HepG2 (cell line): Measurements from ENCODE around the gene KBTBD13. TPM values are rescaled to one million over a fixed set of nuclear protein-coding genes. Genes with fewer than 3 reads are reported as not detected.

Experiments used
- ATF7-NPFF ChIP-seq: sonication (generic); formaldehyde crosslinking; IDR thresholded peaks from 2 replicates; pipeline ENCODE4 v1.8.1; 2023; ENCODE audit warnings: mild to moderate bottlenecking, low read depth, missing genetic modification reagents, moderate library complexity
- CBX5 ChIP-seq: sonication (generic); formaldehyde crosslinking; IDR thresholded peaks from 2 replicates; pipeline ENCODE4 v1.4.0; 2020; ENCODE audit warnings: missing genetic modification reagents, borderline replicate concordance
- FOXA1 ChIP-seq, 2 experiments: fragments of 450-650 bp in 1 of 2; sonication (generic) in 1 of 2; formaldehyde crosslinking in 1 of 2; IDR thresholded peaks; 2 replicates each; pipeline versions ENCODE4 v1.4.0 to v1.6.1; 2016 to 2020; ENCODE audit warnings: missing genetic modification reagents in 1 of 2
- NBN ChIP-seq: fragments of 450-650 bp; conservative IDR thresholded peaks from 2 replicates; pipeline ENCODE4 v1.6.1; 2017
- RXRB ChIP-seq: IDR thresholded peaks from 2 replicates; pipeline ENCODE4 v1.6.1; 2016; ENCODE audit warnings: borderline replicate concordance, missing genetic modification reagents, missing compliant biosample characterization
- SPEN ChIP-seq: sonication (generic); formaldehyde crosslinking; IDR thresholded peaks from 2 replicates; pipeline ENCODE4 v1.5.1; 2020; ENCODE audit warnings: low read depth, mild to moderate bottlenecking, missing genetic modification reagents
- TAF15 ChIP-seq: fragments of 200-400 bp; formaldehyde crosslinking; IDR thresholded peaks from one replicate; pipeline ENCODE4 v1.6.1; 2018; ENCODE audit warnings: mild to moderate bottlenecking, low read depth, low read length; ENCODE audit not compliant: poor library complexity, severe bottlenecking
- ZBTB38 ChIP-seq: sonication (generic); formaldehyde crosslinking; IDR thresholded peaks from 2 replicates; pipeline ENCODE4 v1.5.1; 2020; ENCODE audit warnings: mild to moderate bottlenecking, missing genetic modification reagents
- ZNF251 ChIP-seq: sonication (generic); formaldehyde crosslinking; IDR thresholded peaks from 2 replicates; pipeline ENCODE4 v1.9.0; 2021; ENCODE audit warnings: mild to moderate bottlenecking, missing genetic modification reagents
- ZNF674 ChIP-seq: sonication (generic); formaldehyde crosslinking; IDR thresholded peaks from 2 replicates; pipeline ENCODE4 v1.5.0; 2020; ENCODE audit warnings: low read depth, mild to moderate bottlenecking, missing genetic modification reagents
- ZNF879 ChIP-seq: sonication (generic); formaldehyde crosslinking; IDR thresholded peaks from 2 replicates; pipeline ENCODE4 v1.8.1; 2023; ENCODE audit warnings: missing genetic modification reagents
- polyA plus RNA-seq, 8 experiments: library from polyadenylated mRNA; depleted of rRNA in 3 of 8; stranded (reverse) in 7 of 8; unstranded in 1 of 8; fragments of >200 nt; fragmentation: Illumina TruSeq in 4 of 8; extraction: Trizol in 4 of 8; gene quantifications; 2 replicates each; pipeline versions ENCODE4 v1.2.1 to v1.2.3, GENCODE V29; 2011 to 2016; ENCODE audit warnings: low read depth in 4 of 8, missing spikeins in 1 of 8, mixed read lengths in 1 of 8; ENCODE audit not compliant: insufficient read depth in 1 of 8
- total RNA-seq, 5 experiments: library from RNA; depleted of rRNA; stranded (reverse); fragments of >200 nt; fragmentation: Illumina TruSeq; extraction: Trizol; gene quantifications; 2 replicates each; pipeline ENCODE4 v1.2.3, GENCODE V29; 2016; ENCODE audit warnings: low read depth in 1 of 5
- TF ChIP-seq, protein P1 (sequence below): IDR thresholded peaks from 2 replicates; pipeline ENCODE4 v1.6.1; 2016; ENCODE audit warnings: mild to moderate bottlenecking
- TF ChIP-seq, protein P2 (sequence below): IDR thresholded peaks from 2 replicates; pipeline ENCODE4 v1.6.1; 2016; ENCODE audit warnings: low read depth, borderline replicate concordance
- TF ChIP-seq, protein P3 (sequence below): sonication (generic); formaldehyde crosslinking; IDR thresholded peaks from 2 replicates; pipeline ENCODE4 v1.5.1; 2020; ENCODE audit warnings: mild to moderate bottlenecking, missing genetic modification reagents, moderate library complexity
- TF ChIP-seq, protein P4 (sequence below): sonication (generic); formaldehyde crosslinking; IDR thresholded peaks from 2 replicates; pipeline ENCODE4 v1.5.0; 2020; ENCODE audit warnings: missing genetic modification reagents
- TF ChIP-seq, protein P5 (sequence below): sonication (generic); IDR thresholded peaks from 2 replicates; pipeline ENCODE4 v1.6.1; 2016; ENCODE audit warnings: low read depth, borderline replicate concordance
- TF ChIP-seq, protein P6 (sequence below): IDR thresholded peaks from 2 replicates; pipeline ENCODE4 v1.6.1; 2016

Gene KBTBD13
- total and polyA plus RNA-seq, 2 of the 13 experiments (the other 11 are each of a cell fraction or from before 2014, with no cell fraction given): not detected

DNA sequence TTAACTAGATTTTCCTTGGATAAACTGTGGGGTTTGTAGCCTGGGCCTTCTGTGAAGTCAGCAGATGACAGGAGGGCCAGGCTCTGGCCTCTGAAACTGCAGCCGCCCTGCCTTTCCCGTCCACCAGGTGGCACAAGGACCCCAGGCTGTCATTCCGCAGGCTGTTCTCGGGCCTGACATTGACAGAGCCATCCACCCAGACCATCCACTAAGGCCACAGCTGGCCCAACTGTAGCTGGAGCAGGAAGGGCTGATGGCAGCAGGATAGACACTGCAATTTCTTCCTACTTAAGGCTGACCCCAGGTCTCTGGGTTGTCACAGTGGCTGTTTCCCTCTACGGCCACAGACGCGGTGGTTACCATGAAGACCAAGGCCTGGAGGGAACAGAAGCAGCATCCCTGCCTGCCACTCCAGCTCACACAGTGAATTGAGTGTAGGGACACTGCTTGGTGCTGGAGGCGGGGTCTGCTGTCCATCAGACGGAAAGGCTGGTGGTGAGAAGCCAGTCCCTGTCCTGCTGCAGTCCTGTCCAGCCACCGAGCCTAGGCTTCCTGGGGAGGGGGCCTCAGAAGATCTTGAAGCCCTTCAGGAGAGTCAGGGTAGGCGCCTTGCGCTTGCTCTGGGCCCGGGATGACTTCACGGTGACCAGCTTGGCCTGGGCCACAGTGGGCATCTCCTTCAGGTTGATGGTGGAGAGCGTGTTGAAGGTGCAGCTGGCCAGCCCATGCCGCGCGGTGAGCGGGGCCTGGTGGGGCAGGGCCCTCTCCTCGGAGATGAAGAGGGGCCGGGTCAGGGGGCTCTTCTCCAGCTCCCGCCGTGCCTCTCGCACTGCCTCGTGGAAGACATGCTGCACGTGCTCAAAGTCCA lies 22.0 kb upstream of the KBTBD13 start (continued):
- TF ChIP-seq, protein P1, sequence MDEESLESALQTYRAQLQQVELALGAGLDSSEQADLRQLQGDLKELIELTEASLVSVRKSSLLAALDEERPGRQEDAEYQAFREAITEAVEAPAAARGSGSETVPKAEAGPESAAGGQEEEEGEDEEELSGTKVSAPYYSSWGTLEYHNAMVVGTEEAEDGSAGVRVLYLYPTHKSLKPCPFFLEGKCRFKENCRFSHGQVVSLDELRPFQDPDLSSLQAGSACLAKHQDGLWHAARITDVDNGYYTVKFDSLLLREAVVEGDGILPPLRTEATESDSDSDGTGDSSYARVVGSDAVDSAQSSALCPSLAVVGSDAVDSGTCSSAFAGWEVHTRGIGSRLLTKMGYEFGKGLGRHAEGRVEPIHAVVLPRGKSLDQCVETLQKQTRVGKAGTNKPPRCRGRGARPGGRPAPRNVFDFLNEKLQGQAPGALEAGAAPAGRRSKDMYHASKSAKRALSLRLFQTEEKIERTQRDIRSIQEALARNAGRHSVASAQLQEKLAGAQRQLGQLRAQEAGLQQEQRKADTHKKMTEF (CRISPR knock-in tag): peak; percentile 48; the same call in 1 of the 2 replicates
- TF ChIP-seq ZNF251 (CRISPR knock-in tag): no peak
- no peak for TF ChIP-seq ZNF674
- peak; percentile 49; the same call in 1 of the 2 replicates for TF ChIP-seq RXRB (CRISPR knock-in tag)
- TF ChIP-seq, protein P2, sequence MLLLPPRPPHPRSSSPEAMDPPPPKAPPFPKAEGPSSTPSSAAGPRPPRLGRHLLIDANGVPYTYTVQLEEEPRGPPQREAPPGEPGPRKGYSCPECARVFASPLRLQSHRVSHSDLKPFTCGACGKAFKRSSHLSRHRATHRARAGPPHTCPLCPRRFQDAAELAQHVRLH (CRISPR knock-in tag): 0 out of 2 replicates have a peak, but pooled peaks have one; percentile 59
- TF ChIP-seq, protein P3, sequence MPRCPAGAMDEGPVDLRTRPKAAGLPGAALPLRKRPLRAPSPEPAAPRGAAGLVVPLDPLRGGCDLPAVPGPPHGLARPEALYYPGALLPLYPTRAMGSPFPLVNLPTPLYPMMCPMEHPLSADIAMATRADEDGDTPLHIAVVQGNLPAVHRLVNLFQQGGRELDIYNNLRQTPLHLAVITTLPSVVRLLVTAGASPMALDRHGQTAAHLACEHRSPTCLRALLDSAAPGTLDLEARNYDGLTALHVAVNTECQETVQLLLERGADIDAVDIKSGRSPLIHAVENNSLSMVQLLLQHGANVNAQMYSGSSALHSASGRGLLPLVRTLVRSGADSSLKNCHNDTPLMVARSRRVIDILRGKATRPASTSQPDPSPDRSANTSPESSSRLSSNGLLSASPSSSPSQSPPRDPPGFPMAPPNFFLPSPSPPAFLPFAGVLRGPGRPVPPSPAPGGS (CRISPR knock-in tag): 0 out of 2 replicates have a peak, but pooled peaks have one; percentile 43
- TF ChIP-seq FOXA1 (IDR thresholded peaks at IDR 0.05): no peak
- peak; percentile 42; the same call in 1 of the 2 replicates for TF ChIP-seq FOXA1 (CRISPR knock-in tag; IDR thresholded peaks at IDR 0.05)
- no peak for TF ChIP-seq ZNF879 (CRISPR knock-in tag)
- TF ChIP-seq, protein P4, sequence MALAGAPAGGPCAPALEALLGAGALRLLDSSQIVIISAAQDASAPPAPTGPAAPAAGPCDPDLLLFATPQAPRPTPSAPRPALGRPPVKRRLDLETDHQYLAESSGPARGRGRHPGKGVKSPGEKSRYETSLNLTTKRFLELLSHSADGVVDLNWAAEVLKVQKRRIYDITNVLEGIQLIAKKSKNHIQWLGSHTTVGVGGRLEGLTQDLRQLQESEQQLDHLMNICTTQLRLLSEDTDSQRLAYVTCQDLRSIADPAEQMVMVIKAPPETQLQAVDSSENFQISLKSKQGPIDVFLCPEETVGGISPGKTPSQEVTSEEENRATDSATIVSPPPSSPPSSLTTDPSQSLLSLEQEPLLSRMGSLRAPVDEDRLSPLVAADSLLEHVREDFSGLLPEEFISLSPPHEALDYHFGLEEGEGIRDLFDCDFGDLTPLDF (CRISPR knock-in tag): no peak
- 0 out of 2 replicates have a peak, but pooled peaks have one; percentile 21 for TF ChIP-seq ZBTB38 (CRISPR knock-in tag)
- TF ChIP-seq CBX5 (CRISPR knock-in tag): 0 out of 2 replicates have a peak, but pooled peaks have one; percentile 33
- TF ChIP-seq ATF7-NPFF (CRISPR knock-in tag): 0 out of 2 replicates have a peak, but pooled peaks have one; percentile 24
- TF ChIP-seq, protein P5, sequence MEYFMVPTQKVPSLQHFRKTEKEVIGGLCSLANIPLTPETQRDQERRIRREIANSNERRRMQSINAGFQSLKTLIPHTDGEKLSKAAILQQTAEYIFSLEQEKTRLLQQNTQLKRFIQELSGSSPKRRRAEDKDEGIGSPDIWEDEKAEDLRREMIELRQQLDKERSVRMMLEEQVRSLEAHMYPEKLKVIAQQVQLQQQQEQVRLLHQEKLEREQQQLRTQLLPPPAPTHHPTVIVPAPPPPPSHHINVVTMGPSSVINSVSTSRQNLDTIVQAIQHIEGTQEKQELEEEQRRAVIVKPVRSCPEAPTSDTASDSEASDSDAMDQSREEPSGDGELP: peak; percentile 72
- no peak for TF ChIP-seq NBN
- TF ChIP-seq, protein P6, sequence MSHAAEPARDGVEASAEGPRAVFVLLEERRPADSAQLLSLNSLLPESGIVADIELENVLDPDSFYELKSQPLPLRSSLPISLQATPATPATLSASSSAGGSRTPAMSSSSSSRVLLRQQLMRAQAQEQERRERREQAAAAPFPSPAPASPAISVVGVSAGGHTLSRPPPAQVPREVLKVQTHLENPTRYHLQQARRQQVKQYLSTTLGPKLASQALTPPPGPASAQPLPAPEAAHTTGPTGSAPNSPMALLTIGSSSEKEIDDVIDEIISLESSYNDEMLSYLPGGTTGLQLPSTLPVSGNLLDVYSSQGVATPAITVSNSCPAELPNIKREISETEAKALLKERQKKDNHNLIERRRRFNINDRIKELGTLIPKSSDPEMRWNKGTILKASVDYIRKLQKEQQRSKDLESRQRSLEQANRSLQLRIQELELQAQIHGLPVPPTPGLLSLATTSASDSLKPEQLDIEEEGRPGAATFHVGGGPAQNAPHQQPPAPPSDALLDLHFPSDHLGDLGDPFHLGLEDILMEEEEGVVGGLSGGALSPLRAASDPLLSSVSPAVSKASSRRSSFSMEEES (CRISPR knock-in tag): 0 out of 2 replicates have a peak, but pooled peaks have one; percentile 24
- TF ChIP-seq TAF15: no peak
- peak; percentile 55 for TF ChIP-seq SPEN (CRISPR knock-in tag)
